Ovary (tissue), 3 donors: Measurements from ENCODE around the gene TMEM117.

Experiments used
- CTCF ChIP-seq, 3 donors: fragments of 450-650 bp in 2 of 3; fragments of 200-600 bp in 1 of 3; IDR thresholded peaks; one replicate each; pipeline versions ENCODE4 v1.5.1 to v1.8.0; 2016 to 2022; ENCODE audit warnings: antibody characterized with exemption in 3 of 3, mild to moderate bottlenecking in 1 of 3
- EP300 ChIP-seq: sonication (generic); formaldehyde crosslinking; IDR thresholded peaks from one replicate; pipeline ENCODE4 v1.6.1; 2017; ENCODE audit warnings: antibody characterized with exemption
- donor health status: DM: no; HTN: no; CAD: no.

GRCh38 chr12:44038411-44038810 lies 202.5 kb downstream of the TMEM117 start:
- no peak for TF ChIP-seq EP300
- no peak for TF ChIP-seq CTCF (IDR thresholded peaks at IDR 0.05)
